ENCODE measurements around the gene INTS4.

GRCh38 chr11:78015878-78016277, 21.4 kb upstream of the INTS4 start:
- TF ChIP-seq EP300 (IDR thresholded peaks at IDR 0.05) (no peak), CTCF (IDR thresholded peaks at IDR 0.05) (no peak), POLR2AphosphoS5 (IDR thresholded peaks at IDR 0.05) (no peak)
